ENCODE measurements around the gene EVPL.
"Not testable (repeated sequence)": the region's sequence is repeated elsewhere in the genome, so short reads cannot be mapped to it uniquely, and the experiment has no call there.

Gene EVPL

DNA sequence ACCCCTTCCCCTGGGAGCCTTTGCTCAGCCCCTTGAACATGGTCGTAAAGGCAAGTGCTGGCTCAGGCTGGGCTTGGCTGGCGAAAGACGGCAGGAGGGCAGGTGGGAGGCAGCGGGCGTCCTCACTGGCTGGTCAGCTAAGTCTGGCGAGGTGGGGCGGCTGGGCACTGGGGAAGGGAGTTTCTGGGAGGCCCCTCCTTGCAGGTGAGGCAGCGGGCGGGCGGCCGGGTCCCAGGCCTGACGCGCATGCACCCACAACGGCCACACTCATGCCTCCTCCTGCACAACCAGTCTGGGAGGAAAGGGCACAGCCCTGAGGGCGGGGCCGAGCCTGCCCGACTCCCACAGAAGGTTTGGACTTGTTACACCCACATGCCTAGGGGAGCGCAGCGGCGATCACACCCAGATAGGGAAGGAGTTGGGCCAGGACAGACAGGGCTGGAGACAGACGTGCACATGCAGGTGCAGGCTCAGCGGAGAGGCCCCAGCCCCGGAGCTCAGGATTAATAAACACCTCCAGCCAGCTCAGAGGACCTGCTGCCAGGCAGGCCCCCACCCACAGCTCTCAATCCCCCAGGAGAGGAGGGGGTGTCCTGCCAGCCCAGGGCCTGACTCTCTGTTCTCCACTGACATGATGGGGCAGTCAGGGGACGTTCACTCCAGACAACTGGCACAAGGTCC lies at the start of gene EVPL:
EVPL (minus strand) TSS at position 148 of the 681 bp plus-strand sequence; CDS start at position 40, 108 bp downstream.
- no peak for DNase-seq

DNA sequence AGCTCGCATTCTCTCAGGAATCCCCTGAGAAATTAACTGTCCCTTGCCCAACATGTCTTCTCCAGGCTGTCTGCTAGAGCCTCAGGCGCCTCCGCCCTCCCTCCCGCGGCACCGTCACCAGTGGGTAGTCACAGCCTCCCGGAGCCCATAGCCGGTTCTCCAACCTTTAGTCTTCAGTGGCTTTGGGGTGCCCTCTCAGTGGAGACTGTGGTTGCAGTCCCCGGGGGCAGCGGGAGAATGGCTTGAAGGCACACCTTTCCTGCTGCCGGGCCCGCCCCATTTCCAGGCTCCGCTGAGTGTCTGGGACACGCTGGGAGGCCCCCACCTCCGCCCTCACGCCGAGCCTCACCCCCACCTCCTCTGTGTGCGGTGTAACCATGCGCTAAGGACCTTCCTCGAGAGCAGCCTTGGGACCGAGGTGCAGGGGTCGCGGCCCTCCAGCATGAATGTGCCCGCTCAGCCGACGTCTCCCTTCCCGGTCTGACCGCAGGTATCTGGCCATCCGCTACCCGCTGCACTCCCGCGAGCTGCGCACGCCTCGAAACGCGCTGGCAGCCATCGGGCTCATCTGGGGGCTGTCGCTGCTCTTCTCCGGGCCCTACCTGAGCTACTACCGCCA lies 49.1 kb upstream of the EVPL start:
- DNase-seq: no peak

DNA sequence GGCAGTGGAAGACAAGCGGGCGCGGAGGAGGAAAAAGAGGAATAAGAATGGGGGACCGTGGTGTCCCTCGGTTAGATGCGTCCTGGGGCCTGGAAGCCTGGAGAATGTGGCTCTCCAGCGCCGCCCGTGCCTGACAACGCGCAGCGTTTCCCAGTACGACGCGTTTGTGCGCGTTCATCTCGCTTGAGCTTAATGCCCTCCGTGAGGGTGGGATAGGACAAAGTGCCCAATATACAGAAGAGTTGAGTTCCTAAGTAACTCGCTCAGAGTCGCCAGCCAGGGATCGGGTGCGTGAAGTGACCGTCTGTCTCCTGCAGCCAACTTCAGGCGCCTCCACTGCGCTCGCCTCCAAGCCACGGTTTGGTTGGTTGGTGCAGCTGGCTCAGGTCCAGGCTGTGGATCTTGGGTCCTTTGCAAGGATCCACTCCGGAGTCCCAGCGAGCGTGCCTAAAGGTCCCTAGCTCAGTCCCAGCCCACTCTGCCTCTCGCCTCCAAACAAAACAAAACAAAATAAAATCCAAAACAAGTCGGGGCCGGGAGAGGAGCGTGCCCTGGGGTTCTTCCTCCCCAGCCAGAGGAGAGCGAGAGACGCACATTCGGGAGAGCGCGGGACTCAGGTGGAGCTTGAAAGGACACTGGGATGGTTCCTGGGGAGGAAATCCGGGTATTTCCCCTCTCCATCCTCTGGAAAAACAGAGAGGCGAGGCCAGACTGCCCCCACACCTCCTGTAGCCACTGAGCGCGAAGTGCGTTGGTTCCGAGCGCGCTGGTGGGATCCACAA lies 48.4 kb upstream of the EVPL start:
- DNase-seq: no peak

DNA sequence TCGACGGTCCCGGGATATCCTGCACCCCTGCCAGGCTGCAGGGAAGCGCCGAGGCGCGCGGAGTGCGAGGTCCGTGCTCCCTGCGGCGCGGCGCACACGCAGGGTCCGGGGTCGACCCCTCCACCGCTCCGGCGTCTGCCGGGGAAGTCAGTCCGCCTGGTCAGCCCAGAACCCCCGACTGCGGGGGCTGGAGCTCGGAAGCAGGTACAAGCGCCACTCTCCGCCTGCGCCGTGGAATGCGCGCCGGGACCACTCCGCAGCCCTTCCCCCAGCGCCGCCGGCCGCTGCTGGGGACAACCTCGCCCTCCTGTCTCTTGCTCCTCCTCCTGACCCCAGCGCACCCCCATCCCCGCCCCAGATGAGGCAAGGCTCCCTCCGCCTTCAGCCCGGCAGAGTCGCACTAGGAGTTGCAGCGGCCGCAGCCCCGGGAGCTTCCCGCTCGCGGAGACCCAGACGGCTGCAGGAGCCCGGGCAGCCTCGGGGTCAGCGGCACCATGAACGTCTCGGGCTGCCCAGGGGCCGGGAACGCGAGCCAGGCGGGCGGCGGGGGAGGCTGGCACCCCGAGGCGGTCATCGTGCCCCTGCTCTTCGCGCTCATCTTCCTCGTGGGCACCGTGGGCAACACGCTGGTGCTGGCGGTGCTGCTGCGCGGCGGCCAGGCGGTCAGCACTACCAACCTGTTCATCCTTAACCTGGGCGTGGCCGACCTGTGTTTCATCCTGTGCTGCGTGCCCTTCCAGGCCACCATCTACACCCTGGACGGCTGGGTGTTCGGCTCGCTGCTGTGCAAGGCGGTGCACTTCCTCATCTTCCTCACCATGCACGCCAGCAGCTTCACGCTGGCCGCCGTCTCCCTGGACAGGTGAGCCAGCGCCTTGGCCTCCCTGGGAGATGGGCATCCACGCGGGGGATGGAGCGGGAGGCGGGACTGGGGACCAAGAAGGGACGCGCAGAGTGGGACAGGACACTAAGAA lies 47.6 kb upstream of the EVPL start, which contains the start of gene GALR2:
GALR2 (plus strand) TSS at position 392 of the 974 bp plus-strand sequence; CDS start at position 495, 103 bp downstream.
- DNase-seq: no peak

GRCh38 chr17:76072148-76072858 lies 45.2 kb upstream of the EVPL start, which contains the start of gene SRP68:
TSS of gene SRP68 (minus strand) at chr17:76072517. CDS start at chr17:76072491, 26 bp downstream.
- peak; percentile 62 for DNase-seq

DNA sequence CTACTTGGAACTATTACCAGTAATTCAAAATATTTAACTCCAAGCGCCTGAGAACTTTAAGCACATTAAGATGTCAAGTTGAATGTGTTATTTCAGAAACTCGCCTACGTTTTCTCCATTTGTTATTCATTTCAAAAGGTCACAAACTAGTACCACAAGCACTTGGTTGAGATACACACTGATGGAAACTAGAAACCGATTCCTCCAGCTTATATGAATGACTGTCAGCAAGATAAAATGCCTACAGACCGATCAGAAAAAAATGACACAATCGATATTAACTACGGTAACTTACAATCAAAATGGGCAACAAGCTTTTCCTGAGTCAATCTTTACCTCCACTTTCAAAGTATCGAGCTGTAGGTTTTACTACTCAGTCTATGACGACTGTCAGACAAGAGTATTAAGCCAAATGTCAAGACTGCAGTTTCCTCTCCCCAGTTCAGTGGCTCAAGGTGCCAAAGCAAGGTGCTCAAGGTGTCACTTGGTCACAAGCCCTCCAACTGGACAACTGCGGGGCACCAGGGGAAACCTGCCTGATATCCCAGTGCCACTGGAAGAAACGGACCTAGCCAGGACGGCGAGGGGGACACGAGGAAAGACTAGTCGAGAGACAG lies 44.5 kb upstream of the EVPL start:
- DNase-seq: no peak

GRCh38 chr17:76065775-76066174 lies 38.7 kb upstream of the EVPL start:
- DNase-seq: no peak

DNA sequence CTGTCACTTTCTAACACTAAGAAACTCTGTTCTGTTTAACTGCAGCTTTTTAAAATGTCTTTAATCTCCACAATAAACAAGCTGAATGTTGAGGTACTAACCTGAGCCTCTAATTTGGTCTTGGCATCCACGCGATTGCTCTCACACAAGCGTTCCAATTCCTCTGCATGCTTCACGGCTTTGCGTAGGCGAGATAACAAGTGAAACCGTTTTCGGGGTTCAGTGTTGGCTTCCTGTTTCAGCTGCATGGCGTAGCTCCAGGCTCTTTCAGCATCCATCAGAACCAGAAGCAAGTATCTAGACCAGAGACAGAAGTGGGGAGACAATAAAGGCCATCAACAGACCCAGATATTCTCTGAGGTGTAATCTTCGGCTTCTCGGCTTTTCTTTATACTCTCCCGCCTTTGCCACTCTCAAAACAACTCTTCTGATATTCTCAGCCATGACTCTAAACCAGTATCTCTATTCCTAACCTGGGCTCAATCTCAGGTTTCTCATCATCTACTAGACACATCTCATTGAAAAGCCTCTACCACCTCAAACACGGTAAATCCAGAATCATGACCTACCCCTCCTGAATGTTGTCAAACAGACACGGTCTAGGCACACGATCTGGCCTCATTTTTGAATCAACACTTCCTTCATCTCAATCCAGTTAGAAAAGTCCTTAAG lies 36.9 kb upstream of the EVPL start:
- no peak for DNase-seq

GRCh38 chr17:76058264-76058663 lies 31.2 kb upstream of the EVPL start:
- not testable (repeated sequence) for DNase-seq

DNA sequence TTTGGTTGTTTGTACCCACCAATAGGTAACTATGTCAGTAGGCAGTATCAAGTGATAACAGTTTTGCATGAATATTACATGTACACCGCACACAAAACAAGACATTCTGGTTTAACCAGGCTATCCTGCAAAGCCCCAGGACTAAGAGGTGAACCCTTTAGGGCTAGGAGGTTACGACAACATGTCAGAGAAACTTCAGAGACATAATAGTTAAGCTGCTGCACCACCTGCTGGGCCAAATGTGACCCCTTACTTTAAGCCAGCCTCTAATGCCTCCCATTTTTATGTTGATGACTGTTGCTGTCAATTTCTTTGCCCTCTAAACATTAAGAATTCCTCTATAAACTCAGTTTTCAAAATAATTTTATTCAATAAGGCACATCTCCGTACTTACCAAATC lies 29.8 kb upstream of the EVPL start:
- no peak for DNase-seq

DNA sequence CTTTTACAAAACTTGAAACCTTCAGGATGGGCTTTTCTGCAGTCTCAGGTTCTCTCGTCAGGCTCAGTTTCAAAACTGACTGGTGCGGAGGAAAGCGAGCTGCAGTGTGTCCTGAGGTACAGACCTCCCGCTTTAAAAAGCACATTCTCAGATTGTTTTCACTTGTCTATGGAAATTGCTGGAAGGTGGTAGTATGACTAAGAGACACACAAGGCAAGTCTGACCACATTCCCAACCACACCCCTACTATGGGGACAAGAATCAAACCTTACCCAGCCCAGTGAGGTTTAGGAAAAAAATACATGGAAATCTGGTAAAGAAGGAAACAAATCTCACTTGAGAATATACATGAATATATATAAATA lies 27.0 kb upstream of the EVPL start:
- no peak for DNase-seq

GRCh38 chr17:76053246-76054111 lies 26.4 kb upstream of the EVPL start:
- DNase-seq: no peak

DNA sequence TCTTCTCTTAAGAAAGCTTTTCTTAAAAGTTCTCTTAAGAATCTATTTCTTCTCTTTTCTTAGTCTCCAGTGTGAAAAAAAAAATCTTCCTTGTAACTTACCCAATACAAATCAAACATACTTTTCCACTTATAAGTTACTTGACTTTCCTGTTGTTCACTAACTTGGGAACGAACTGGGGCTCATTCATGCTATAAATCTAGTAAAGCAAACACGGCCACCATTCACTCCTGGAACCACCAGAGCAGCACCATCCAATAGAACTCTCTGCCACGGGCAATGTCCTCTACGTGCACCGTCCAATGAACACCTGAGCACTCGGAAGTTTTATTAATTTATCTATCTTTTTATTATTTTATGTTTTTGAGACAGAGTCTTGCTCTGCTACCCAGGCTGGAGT lies 24.5 kb upstream of the EVPL start:
- DNase-seq: no peak

GRCh38 chr17:76050538-76051467 lies 23.7 kb upstream of the EVPL start:
- DNase-seq: no peak

DNA sequence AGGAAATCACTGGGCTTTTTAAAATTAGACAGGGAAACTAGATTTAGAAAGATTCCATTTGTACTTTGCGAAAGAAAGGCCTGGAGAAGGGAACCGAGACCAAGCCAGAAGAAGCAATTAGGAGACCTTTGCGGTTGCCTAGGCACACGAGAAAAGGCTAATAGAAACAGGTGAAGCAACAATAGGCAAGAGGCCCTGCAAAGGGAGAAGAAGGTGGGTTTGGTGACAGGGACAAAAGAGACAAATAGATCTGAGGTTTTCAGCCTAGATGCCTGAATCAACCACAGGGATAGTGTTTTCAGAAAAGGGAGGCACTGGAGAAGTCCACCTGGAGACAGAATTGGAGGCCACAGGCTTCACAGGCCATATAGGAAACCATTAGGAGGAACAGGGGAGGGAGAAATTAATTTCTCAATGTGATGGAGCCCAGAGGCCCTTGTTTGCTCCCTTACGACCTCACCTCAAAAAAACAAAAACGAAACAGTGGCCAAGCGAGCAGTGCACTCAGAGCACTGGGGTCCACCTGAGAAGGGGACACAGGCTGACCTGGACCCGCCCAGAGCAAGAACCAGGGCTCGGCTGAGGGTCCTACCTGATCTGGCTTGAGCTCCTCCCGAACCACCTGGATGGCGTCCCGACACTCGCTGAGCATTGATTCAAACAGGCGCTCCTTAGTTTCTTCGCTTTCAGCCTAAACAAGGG lies 22.9 kb upstream of the EVPL start:
- no peak for DNase-seq

DNA sequence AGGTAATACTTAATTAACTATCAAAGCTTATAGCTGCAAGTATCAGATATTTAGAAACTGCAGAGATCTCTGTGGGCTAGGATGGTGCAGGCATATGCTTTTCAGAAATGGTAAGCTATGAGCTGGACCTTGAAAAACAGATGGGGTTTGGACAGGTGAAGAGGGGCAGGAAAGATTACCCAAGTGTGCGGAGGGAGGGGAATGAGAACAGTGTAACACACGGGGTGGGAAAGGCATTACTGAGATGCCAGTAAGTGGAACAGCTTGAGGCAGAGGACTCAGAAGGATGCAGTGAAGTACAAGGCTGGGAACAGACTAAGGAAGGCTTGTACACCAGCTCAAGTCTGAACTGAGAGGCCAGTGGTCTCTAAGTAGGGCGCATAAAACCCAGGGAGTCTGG lies 22.1 kb upstream of the EVPL start:
- no peak for DNase-seq

- DNase-seq: no peak
Measured at GRCh38 chr17:76048711-76049110, 21.6 kb upstream of the EVPL start.

- no peak for DNase-seq
Measured at GRCh38 chr17:76048025-76048605, 21.0 kb upstream of the EVPL start.

Data from NCI-H1417 treated with DMSO at 0.1 percent for 48 hours (cell line).